B cell (primary cell): ENCODE results near the gene ALKBH4. TPM values are rescaled to one million over a fixed set of nuclear protein-coding genes. Genes with fewer than 3 reads are reported as not detected.
"Not testable (repeated sequence)": the region's sequence is repeated elsewhere in the genome, so short reads cannot be mapped to it uniquely, and the experiment has no call there.

ENCODE experiments used
- ATAC-seq: fragments of 200-7000 bp; cut with Tn5 transposase; one replicate; pipeline ENCODE4 v1.10.0; 2021; ENCODE audit warnings: low read depth, mild to moderate bottlenecking, moderate number of reproducible peaks, moderate library complexity
- CTCF ChIA-PET: fragments of 350-600 bp; sonication (Branson Sonifier 250); formaldehyde crosslinking; loops from one replicate; lab custom pipeline; 2021; ENCODE audit warnings: antibody characterized with exemption, inconsistent platforms; lab: Charles Lee
- POLR2A ChIA-PET: fragments of 350-600 bp; sonication (Branson Sonifier 250); formaldehyde crosslinking; loops from one replicate; lab custom pipeline; 2021; ENCODE audit warnings: antibody characterized with exemption; lab: Charles Lee
- DNase-seq: peaks from one replicate; pipeline ENCODE4 v3.0.0; 2013
- H2AFZ ChIP-seq: 2 replicates; pipeline ENCODE4 v1.6.1; 2012; ENCODE audit warnings: mild to moderate bottlenecking, low read depth, low read length; ENCODE audit not compliant: insufficient read depth, poor library complexity, severe bottlenecking
- H3K27ac ChIP-seq, 2 donors: 1 replicate in 1 of 2; 2 replicates in 1 of 2; pipeline ENCODE4 v1.5.1; 2012 to 2013; ENCODE audit warnings: low read length in 2 of 2, mild to moderate bottlenecking in 2 of 2, moderate library complexity in 1 of 2
- H3K27me3 ChIP-seq, 4 experiments: fragments of 200-600 bp in 1 of 4; sonication (generic) in 1 of 4; replicated peaks in 1 of 4; 1 replicate in 2 of 4; 2 replicates in 2 of 4; pipeline versions ENCODE4 v1.6.1 to v1.7.0; 2013 to 2016; ENCODE audit warnings: low read length in 3 of 4, mild to moderate bottlenecking in 2 of 4, mixed read lengths in 1 of 4, moderate library complexity in 1 of 4; ENCODE audit not compliant: insufficient read depth in 4 of 4, control insufficient read depth in 3 of 4; ENCODE audit errors: control extremely low read depth in 1 of 4
- H3K36me3 ChIP-seq, 2 experiments: replicated peaks in 1 of 2; 1 replicate in 1 of 2; 2 replicates in 1 of 2; pipeline versions ENCODE4 v1.6.1 to v1.7.1; 2013; ENCODE audit warnings: low read length in 1 of 2; ENCODE audit not compliant: insufficient read depth in 2 of 2, control insufficient read depth in 1 of 2; ENCODE audit errors: control extremely low read depth in 1 of 2, extremely low read depth in 1 of 2
- H3K4me1 ChIP-seq, 2 donors: fragments of 200-600 bp in 1 of 2; sonication (generic) in 1 of 2; 1 replicate in 1 of 2; 2 replicates in 1 of 2; pipeline versions ENCODE4 v1.5.1 to v1.6.1; 2013 to 2017; ENCODE audit warnings: low read length in 2 of 2; ENCODE audit not compliant: control insufficient read depth in 2 of 2, insufficient read depth in 2 of 2
- H3K4me2 ChIP-seq: replicated peaks from 2 replicates; pipeline ENCODE3; 2012; ENCODE audit warnings: mild to moderate bottlenecking, low read depth, low read length; ENCODE audit not compliant: poor library complexity, severe bottlenecking
- H3K4me3 ChIP-seq, 5 experiments: fragments of 200-600 bp in 1 of 5; sonication (generic) in 1 of 5; 1 replicate in 3 of 5; 2 replicates in 2 of 5; pipeline versions ENCODE4 v1.5.1 to v1.7.0; 2011 to 2016; ENCODE audit warnings: low read length in 4 of 5, mild to moderate bottlenecking in 4 of 5, low read depth in 2 of 5, control low read depth in 1 of 5, moderate library complexity in 1 of 5; ENCODE audit not compliant: insufficient read depth in 1 of 5; ENCODE audit errors: control extremely low read depth in 1 of 5, extremely low read depth in 1 of 5
- H3K79me2 ChIP-seq: fragments of 200-600 bp; sonication (generic); one replicate; pipeline ENCODE4 v1.6.0; 2016; ENCODE audit warnings: low read length; ENCODE audit not compliant: control insufficient read depth, insufficient read depth
- H3K9ac ChIP-seq: fragments of 200-600 bp; sonication (generic); 2 replicates; pipeline ENCODE4 v1.6.1; 2017; ENCODE audit warnings: mild to moderate bottlenecking, low read length, moderate library complexity
- H3K9me3 ChIP-seq, 3 donors: one replicate each; pipeline versions ENCODE4 v1.6.1 to v1.7.1; 2013; ENCODE audit warnings: low read length in 2 of 3; ENCODE audit not compliant: control insufficient read depth in 2 of 3, insufficient read depth in 1 of 3; ENCODE audit errors: control extremely low read depth in 1 of 3
- H4K20me1 ChIP-seq: 2 replicates; pipeline ENCODE4 v1.6.0; 2012; ENCODE audit warnings: mild to moderate bottlenecking, low read length; ENCODE audit not compliant: insufficient read depth, control insufficient read depth, poor library complexity, severe bottlenecking
- H3K27ac Mint-ChIP-seq: one replicate; pipeline ENCODE4 v1.8.0; 2021; ENCODE audit warnings: mixed read lengths
- H3K27me3 Mint-ChIP-seq: one replicate; pipeline ENCODE4 v1.8.0; 2021; ENCODE audit warnings: mixed read lengths
- H3K4me1 Mint-ChIP-seq: one replicate; pipeline ENCODE4 v1.8.0; 2021; ENCODE audit warnings: mixed read lengths
- H3K4me3 Mint-ChIP-seq: one replicate; pipeline ENCODE4 v1.8.0; 2021; ENCODE audit warnings: mixed read lengths
- H3K9me3 Mint-ChIP-seq: one replicate; pipeline ENCODE4 v1.8.0; 2022; ENCODE audit warnings: mixed read lengths; ENCODE audit not compliant: insufficient read depth
- EZH2 ChIP-seq: IDR thresholded peaks from 2 replicates; pipeline ENCODE4 v1.6.1; 2012; ENCODE audit warnings: borderline replicate concordance, low read depth, mild to moderate bottlenecking, moderate library complexity, low read length; ENCODE audit not compliant: insufficient read depth, poor library complexity, severe bottlenecking
- WGBS: methylation state at CpG from one replicate; pipeline ENCODE4 v1.1.5; 2013; ENCODE audit warnings: missing lambda C conversion rate; ENCODE audit not compliant: insufficient coverage; 5-methylcytosine and 5-hydroxymethylcytosine counted together
- intact Hi-C: fragments of 100-400 bp; cut with micrococcal nuclease; formaldehyde crosslinking; loops from one replicate; pipeline ENCODE4 v1.10.0; 2022
- polyA plus RNA-seq: library from polyadenylated mRNA; depleted of rRNA; stranded (reverse); fragments of >200 nt; gene quantifications from 2 replicates; pipeline ENCODE4 v1.2.3, GENCODE V29; 2012
- total RNA-seq, 2 donors: library from RNA; stranded (reverse); fragments of 120-200 nt in 1 of 2; gene quantifications; 1 replicate in 1 of 2; 2 replicates in 1 of 2; pipeline versions ENCODE4 v1.2.3 to v1.2.4, GENCODE V29; 2013 to 2022
- TF ChIP-seq, protein P1 (sequence below): fragments of 200-600 bp; IDR thresholded peaks from one replicate; pipeline ENCODE4 v1.8.0; 2022; ENCODE audit warnings: antibody characterized with exemption, mild to moderate bottlenecking

ALKBH4 gene
- total and polyA plus RNA-seq, 2 donors (not counting 1 experiment from before 2014, with no cell fraction given), result 6.2 to 8.6 TPM

DNA sequence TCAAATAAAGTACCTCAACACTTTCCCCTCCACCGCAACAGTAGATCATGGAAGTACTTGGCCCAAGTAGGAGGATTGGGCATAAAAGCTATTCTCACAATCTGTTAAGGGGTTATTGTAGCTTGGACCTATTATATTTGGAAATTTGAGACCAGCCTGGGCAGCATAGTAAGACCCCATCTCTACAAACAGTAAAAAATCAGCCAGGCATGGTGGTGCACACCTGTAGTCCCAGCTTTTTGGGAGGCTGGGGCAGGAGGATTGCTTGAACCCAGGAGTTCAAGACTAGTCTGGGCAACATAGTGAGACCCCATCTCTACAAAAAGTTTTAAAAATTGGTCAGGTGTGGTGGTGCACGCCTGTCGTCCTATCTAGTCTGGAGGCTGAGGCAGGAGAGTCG lies 55.3 kb downstream of the ALKBH4 start:
- Mint-ChIP-seq H3K27me3 (no peaks in the 10 kb centered on the region), H3K27ac (peak overlapping the region; percentile 15), H3K4me1 (peaks cover 60% of the 10 kb centered on the region), H3K9me3 (peaks cover 8% of the 10 kb centered on the region), H3K4me3 (peak overlapping the region; percentile 30)
- Histone ChIP-seq H3K4me1 (peaks cover 31 to 51% of the 10 kb centered on the region in 2 donors), H3K27me3 (no peaks in the 10 kb centered on the region), H3K4me2 (peak overlapping the region; percentile 22), H3K27ac (peak overlapping the region; percentile 57 to 64), H3K9me3 (peaks cover 0 to 8% (median 0%) of the 10 kb centered on the region in 3 donors), H3K9ac (no peak overlapping the region), H3K4me3 (no peak overlapping the region), H2AFZ (no peak overlapping the region), H3K79me2 (peaks cover 54% of the 10 kb centered on the region), H3K36me3 (peaks cover 15 to 81% of the 10 kb centered on the region in 2 experiments), H4K20me1 (peaks cover 2% of the 10 kb centered on the region)
- no peak for DNase-seq
- intact Hi-C loops, result no loop called here
- TF ChIP-seq EZH2, result no peak
- TF ChIP-seq, protein P1, sequence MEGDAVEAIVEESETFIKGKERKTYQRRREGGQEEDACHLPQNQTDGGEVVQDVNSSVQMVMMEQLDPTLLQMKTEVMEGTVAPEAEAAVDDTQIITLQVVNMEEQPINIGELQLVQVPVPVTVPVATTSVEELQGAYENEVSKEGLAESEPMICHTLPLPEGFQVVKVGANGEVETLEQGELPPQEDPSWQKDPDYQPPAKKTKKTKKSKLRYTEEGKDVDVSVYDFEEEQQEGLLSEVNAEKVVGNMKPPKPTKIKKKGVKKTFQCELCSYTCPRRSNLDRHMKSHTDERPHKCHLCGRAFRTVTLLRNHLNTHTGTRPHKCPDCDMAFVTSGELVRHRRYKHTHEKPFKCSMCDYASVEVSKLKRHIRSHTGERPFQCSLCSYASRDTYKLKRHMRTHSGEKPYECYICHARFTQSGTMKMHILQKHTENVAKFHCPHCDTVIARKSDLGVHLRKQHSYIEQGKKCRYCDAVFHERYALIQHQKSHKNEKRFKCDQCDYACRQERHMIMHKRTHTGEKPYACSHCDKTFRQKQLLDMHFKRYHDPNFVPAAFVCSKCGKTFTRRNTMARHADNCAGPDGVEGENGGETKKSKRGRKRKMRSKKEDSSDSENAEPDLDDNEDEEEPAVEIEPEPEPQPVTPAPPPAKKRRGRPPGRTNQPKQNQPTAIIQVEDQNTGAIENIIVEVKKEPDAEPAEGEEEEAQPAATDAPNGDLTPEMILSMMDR, result no peak
- CTCF ChIA-PET, result interaction anchor here (2.5 to 23.0 kb wide), 2 partner anchors 13 to 27 kb away, joined by 6 to 1182 read pairs; partner anchors contain the start of genes ORAI2 and PRKRIP1
- POLR2A ChIA-PET, result interaction anchor here (1.1 to 7.5 kb wide), 6 partner anchors 17 to 39 kb away, joined by 5 to 69 read pairs (median 18); partner anchors contain the start of gene ORAI2
- no peak for ATAC-seq
- WGBS, result 100% methylated on average over 2 of the region's 4 CpGs

DNA sequence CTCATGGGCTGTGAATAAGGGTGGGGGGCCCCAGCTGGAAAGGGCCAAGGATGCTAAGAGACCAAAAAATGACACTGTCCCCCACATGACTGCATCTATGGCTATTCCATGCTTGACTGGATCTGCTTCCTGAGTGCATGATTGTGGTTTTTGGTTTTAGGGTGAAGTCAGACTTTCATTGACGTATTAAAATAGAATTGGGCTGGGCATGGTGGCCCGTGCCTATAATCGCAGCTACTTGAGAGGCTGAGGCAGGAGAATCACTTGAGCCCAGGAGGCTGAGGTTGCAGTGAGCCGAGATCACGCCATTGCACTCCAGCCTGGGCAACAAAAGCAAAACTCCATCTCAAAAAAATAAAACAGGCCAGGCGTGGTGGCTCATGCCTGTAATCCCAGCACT lies 56.1 kb downstream of the ALKBH4 start:
- H3K4me2 ChIP-seq, result peak overlapping the region; percentile 62
- not testable (repeated sequence) for H3K27me3 ChIP-seq, H2AFZ ChIP-seq, H3K4me3 ChIP-seq, H3K9me3 ChIP-seq, H3K27me3 Mint-ChIP-seq, H3K9me3 Mint-ChIP-seq
- H3K36me3 ChIP-seq, result peaks cover 17 to 84% of the 10 kb centered on the region in 2 experiments
- peak overlapping the region; percentile 20 for H3K9ac ChIP-seq
- ChIA-PET CTCF (interaction anchor here (23.0 kb wide), 1 partner anchor 28 kb away, joined by 1182 read pairs; the partner anchor contains the start of gene ORAI2), POLR2A (interaction anchor here (1.1 to 7.5 kb wide), 7 partner anchors 11 to 42 kb away, joined by 4 to 69 read pairs (median 10); partner anchors contain the start of genes ORAI2 and PRKRIP1)
- H3K79me2 ChIP-seq, result peaks cover 54% of the 10 kb centered on the region
- peaks cover 28 to 50% of the 10 kb centered on the region in 2 donors for H3K4me1 ChIP-seq
- H4K20me1 ChIP-seq, result peaks cover 11% of the 10 kb centered on the region
- peak overlapping the region; percentile 57 to 64 for H3K27ac ChIP-seq
- ATAC-seq (peak; percentile 67), DNase-seq (peak; percentile 85)
- Mint-ChIP-seq H3K4me3 (peak overlapping the region; percentile 54), H3K27ac (peak overlapping the region; percentile 80), H3K4me1 (peaks cover 59% of the 10 kb centered on the region)
- 0% methylated on average over 3 of the region's 6 CpGs for WGBS
- intact Hi-C loops, result loop anchor here (1.0 kb wide), 3 partner anchors 9 to 37 kb away; no protein-coding TSS in a partner anchor
